Effector CD8-positive, alpha-beta T cell (primary cell): Measurements from ENCODE around the gene TBPL2.
A peak's percentile ranks its signal among the peaks of the same experiment; 100 is the strongest.
"Not testable (repeated sequence)": the region's sequence is repeated elsewhere in the genome, so short reads cannot be mapped to it uniquely, and the experiment has no call there.

Source experiments
- DNase-seq: peaks from one replicate; lab custom pipeline; 2025; lab: John Stamatoyannopoulos, UW
- total RNA-seq, 4 experiments: gene quantifications; one replicate each; lab custom pipeline; 2026; lab: John Stamatoyannopoulos, UW

The TBPL2 gene
- 0 to 0.10 (median 0) reads per million in 4 experiments for total RNA-seq

GRCh38 chr14:55440385-55440784, at the start of gene TBPL2:
TBPL2 (minus strand) TSS chr14:55440616; CDS start chr14:55440449, 167 bp downstream.
- DNase-seq = no peak

- no peak for DNase-seq
Observed at GRCh38 chr14:55488204-55488603, 47.8 kb upstream of the TBPL2 start.

GRCh38 chr14:55482936-55483605, 42.7 kb upstream of the TBPL2 start:
- DNase-seq = no peak

GRCh38 chr14:55481769-55482168, 41.4 kb upstream of the TBPL2 start:
- DNase-seq = no peak

GRCh38 chr14:55477680-55478079, 37.3 kb upstream of the TBPL2 start:
- no peak for DNase-seq

- not testable (repeated sequence) for DNase-seq
Observed at GRCh38 chr14:55476448-55476847, 36.0 kb upstream of the TBPL2 start.

- DNase-seq = no peak
Observed at GRCh38 chr14:55473786-55474185, 33.4 kb upstream of the TBPL2 start.

GRCh38 chr14:55470025-55470424, 29.6 kb upstream of the TBPL2 start:
- DNase-seq = no peak

GRCh38 chr14:55467307-55467706, 26.9 kb upstream of the TBPL2 start:
- no peak for DNase-seq

- DNase-seq = no peak
Observed at GRCh38 chr14:55458800-55459515, 18.5 kb upstream of the TBPL2 start.

- DNase-seq = no peak
Observed at GRCh38 chr14:55457496-55457895, 17.1 kb upstream of the TBPL2 start.

GRCh38 chr14:55456411-55456810, 16.0 kb upstream of the TBPL2 start:
- not testable (repeated sequence) for DNase-seq

- DNase-seq = no peak
Observed at GRCh38 chr14:55454264-55455002, 14.0 kb upstream of the TBPL2 start.

GRCh38 chr14:55451950-55452349, 11.5 kb upstream of the TBPL2 start:
- no peak for DNase-seq

GRCh38 chr14:55451398-55451797, 11.0 kb upstream of the TBPL2 start:
- no peak for DNase-seq

GRCh38 chr14:55450987-55451386, 10.6 kb upstream of the TBPL2 start:
- DNase-seq = no peak

GRCh38 chr14:55450539-55450938, 10.1 kb upstream of the TBPL2 start:
- no peak for DNase-seq

GRCh38 chr14:55450124-55450523, 9.7 kb upstream of the TBPL2 start:
- no peak for DNase-seq

GRCh38 chr14:55449116-55449515, 8.7 kb upstream of the TBPL2 start:
- DNase-seq = no peak

- DNase-seq = no peak
Observed at GRCh38 chr14:55448141-55448614, 7.8 kb upstream of the TBPL2 start.

GRCh38 chr14:55446833-55447232, 6.4 kb upstream of the TBPL2 start:
- DNase-seq = no peak

GRCh38 chr14:55446127-55446736, 5.8 kb upstream of the TBPL2 start:
- DNase-seq = peak; percentile 18
